ENCODE measurements around the gene LMTK2. TPM values are rescaled to one million over a fixed set of nuclear protein-coding genes. Genes with fewer than 3 reads are reported as not detected.
A peak's percentile ranks its signal among the peaks of the same experiment; 100 is the strongest.

The LMTK2 gene
- total RNA-seq, 2 experiments from 2014 or later: 11.4 to 13.1 TPM

- intact Hi-C loops (cut with micrococcal nuclease): no loop called here
- no peaks in the 10 kb centered on the region for H3K4me1 Mint-ChIP-seq (ENCODE audit: low read depth)
- no peak for DNase-seq
- H3K36me3 Mint-ChIP-seq (ENCODE audit: low read depth): peaks cover 29% of the 10 kb centered on the region
- no peak overlapping the region for H3K27ac Mint-ChIP-seq
- H3K9me3 Mint-ChIP-seq: peaks cover 6% of the 10 kb centered on the region
- H3K4me3 Mint-ChIP-seq: no peak overlapping the region
- H3K27me3 Mint-ChIP-seq (ENCODE audit: low read depth): no peaks in the 10 kb centered on the region
- CTCF ChIA-PET: interaction anchor here (2.5 kb wide), 1 partner anchor 128 kb away, joined by 6 read pairs; no protein-coding TSS in a partner anchor
These were observed 42.5 kb downstream of the LMTK2 start for GRCh38 chr7:98149116-98149692.

GRCh38 chr7:98151884-98152283, 45.2 kb downstream of the LMTK2 start:
- Mint-ChIP-seq H3K27ac (no peak overlapping the region), H3K27me3 (ENCODE audit: low read depth) (no peaks in the 10 kb centered on the region), H3K4me1 (ENCODE audit: low read depth) (no peaks in the 10 kb centered on the region), H3K36me3 (ENCODE audit: low read depth) (peaks cover 30% of the 10 kb centered on the region), H3K4me3 (no peak overlapping the region), H3K9me3 (no peaks in the 10 kb centered on the region)
- intact Hi-C loops (cut with micrococcal nuclease): no loop called here
- no peak for DNase-seq
- CTCF ChIA-PET: interaction anchor here (0.6 kb wide), 1 partner anchor 161 kb away, joined by 3 read pairs; no protein-coding TSS in a partner anchor

DNA sequence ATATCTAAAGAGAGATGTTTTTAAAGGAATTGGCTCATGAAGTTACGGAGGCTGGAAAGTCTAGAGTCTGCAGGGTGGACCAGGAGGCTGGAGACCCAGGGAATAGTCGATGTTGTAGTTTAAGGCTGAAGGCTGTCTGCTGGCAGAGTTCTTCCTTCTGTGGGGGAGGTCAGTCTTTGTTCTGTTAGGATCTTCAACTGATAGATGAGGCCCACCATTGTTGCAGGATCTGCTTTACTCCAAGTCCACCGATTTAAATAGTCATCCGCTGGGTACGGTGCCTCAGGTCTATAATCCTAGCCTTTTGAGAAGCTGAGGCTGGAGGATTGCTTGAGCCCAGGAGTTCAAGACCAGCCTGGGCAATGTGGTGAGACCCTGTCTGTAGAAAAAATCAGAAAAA, 50.0 kb downstream of the LMTK2 start:
- intact Hi-C loops (cut with micrococcal nuclease): no loop called here
- Mint-ChIP-seq H3K9me3 (no peaks in the 10 kb centered on the region), H3K4me1 (ENCODE audit: low read depth) (no peaks in the 10 kb centered on the region), H3K36me3 (ENCODE audit: low read depth) (peaks cover 26% of the 10 kb centered on the region), H3K4me3 (no peak overlapping the region), H3K27ac (no peak overlapping the region), H3K27me3 (ENCODE audit: low read depth) (no peaks in the 10 kb centered on the region)
- CTCF ChIA-PET: interaction anchor here (0.7 to 2.1 kb wide), 4 partner anchors 10 to 136 kb away, joined by 3 to 7 read pairs (median 6); no protein-coding TSS in a partner anchor
- no peak for DNase-seq

DNA sequence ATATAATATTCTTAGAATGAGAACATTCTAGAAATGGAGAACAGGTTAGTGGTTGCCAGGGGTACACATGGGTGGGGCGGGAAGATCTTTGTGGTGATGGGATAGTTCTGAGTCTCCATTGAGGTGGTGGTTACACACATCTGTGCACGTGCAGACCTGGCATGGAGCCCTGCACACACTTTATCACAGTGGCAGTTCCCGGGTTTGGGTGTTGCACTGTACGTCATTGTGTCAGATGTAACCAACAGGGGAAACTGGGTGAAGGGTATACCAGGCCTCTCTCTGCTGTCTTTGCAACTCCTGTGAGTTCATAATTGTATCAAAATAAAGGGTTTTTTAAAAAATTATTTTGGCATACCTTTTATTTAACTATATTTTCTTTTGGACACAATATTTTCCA, 51.1 kb downstream of the LMTK2 start:
- no peaks in the 10 kb centered on the region for H3K4me1 Mint-ChIP-seq (ENCODE audit: low read depth)
- intact Hi-C loops (cut with micrococcal nuclease): no loop called here
- no peak overlapping the region for H3K4me3 Mint-ChIP-seq
- no peaks in the 10 kb centered on the region for H3K9me3 Mint-ChIP-seq
- no peak overlapping the region for H3K27ac Mint-ChIP-seq
- CTCF ChIA-PET: interaction anchor here (1.5 to 2.2 kb wide), 2 partner anchors 9 to 10 kb away, joined by 7 to 8 read pairs; no protein-coding TSS in a partner anchor
- peaks cover 23% of the 10 kb centered on the region for H3K36me3 Mint-ChIP-seq (ENCODE audit: low read depth)
- no peaks in the 10 kb centered on the region for H3K27me3 Mint-ChIP-seq (ENCODE audit: low read depth)
- DNase-seq: no peak

DNA sequence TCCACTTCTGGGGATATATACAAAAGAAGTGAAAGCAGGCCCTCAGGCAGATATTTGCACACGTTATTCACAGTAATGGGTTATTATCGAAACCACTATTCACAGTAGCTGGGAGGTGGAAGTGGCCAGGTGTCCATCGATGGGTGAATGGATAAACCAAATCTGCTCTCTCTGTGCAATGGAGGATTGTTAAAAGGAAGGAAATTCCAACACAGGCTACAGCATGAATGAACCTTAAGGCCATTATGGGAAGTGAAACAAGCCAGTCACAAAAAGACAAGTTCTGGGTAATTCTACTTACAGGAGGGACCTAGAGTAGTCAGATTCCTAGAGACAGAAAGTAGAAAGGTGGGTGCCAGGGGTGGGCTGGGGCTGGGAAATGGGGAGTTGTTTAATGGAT, 56.1 kb downstream of the LMTK2 start:
- Mint-ChIP-seq H3K27ac (no peak overlapping the region), H3K9me3 (no peaks in the 10 kb centered on the region), H3K4me3 (no peak overlapping the region), H3K36me3 (ENCODE audit: low read depth) (peaks cover 5% of the 10 kb centered on the region), H3K27me3 (ENCODE audit: low read depth) (no peaks in the 10 kb centered on the region), H3K4me1 (ENCODE audit: low read depth) (peaks cover 5% of the 10 kb centered on the region)
- intact Hi-C loops (cut with micrococcal nuclease): no loop called here
- no peak for DNase-seq
- CTCF ChIA-PET: interaction anchor here (1.2 kb wide), 1 partner anchor 141 kb away, joined by 6 read pairs; no protein-coding TSS in a partner anchor

DNA sequence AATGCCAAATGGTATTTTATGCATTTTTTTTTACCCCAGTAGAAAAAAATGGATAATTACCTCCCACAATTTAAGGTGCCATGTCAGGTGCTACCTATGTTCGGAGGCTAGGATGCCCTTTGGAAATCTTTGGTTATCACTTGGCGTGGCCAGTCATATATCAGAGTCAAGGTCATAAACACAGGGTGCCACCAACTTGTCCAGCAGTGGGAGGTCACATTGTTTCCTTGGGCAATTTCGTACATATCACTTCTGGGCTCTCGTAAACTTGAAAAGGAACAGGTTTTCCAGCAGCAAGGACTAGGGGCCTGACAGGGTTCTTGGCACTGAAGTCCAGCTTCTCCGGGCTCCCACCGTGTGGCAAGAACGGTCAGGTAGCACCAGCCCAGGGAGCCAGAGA, 56.6 kb downstream of the LMTK2 start:
- CTCF ChIA-PET: interaction anchor here (1.2 to 10.0 kb wide), 2 partner anchors 141 to 142 kb away, joined by 6 to 223 read pairs; no protein-coding TSS in a partner anchor
- Mint-ChIP-seq H3K4me1 (ENCODE audit: low read depth) (peaks cover 8% of the 10 kb centered on the region), H3K9me3 (no peaks in the 10 kb centered on the region), H3K27ac (no peak overlapping the region), H3K36me3 (ENCODE audit: low read depth) (peaks cover 5% of the 10 kb centered on the region), H3K27me3 (ENCODE audit: low read depth) (no peaks in the 10 kb centered on the region), H3K4me3 (no peak overlapping the region)
- intact Hi-C loops (cut with micrococcal nuclease): no loop called here
- DNase-seq: no peak

GRCh38 chr7:98163704-98164494, 57.2 kb downstream of the LMTK2 start:
- Mint-ChIP-seq H3K4me3 (no peak overlapping the region), H3K27me3 (ENCODE audit: low read depth) (no peaks in the 10 kb centered on the region), H3K36me3 (ENCODE audit: low read depth) (peaks cover 5% of the 10 kb centered on the region), H3K4me1 (ENCODE audit: low read depth) (peaks cover 11% of the 10 kb centered on the region), H3K9me3 (no peaks in the 10 kb centered on the region), H3K27ac (no peak overlapping the region)
- CTCF ChIA-PET: interaction anchor here (0.6 to 10.0 kb wide), 4 partner anchors 32 to 142 kb away, joined by 3 to 223 read pairs (median 66); partner anchors contain the start of gene LMTK2
- DNase-seq: no peak
- intact Hi-C loops (cut with micrococcal nuclease): no loop called here

- no peaks in the 10 kb centered on the region for H3K27me3 Mint-ChIP-seq (ENCODE audit: low read depth)
- peak; percentile 76 for DNase-seq
- H3K4me1 Mint-ChIP-seq (ENCODE audit: low read depth): peaks cover 11% of the 10 kb centered on the region
- H3K27ac Mint-ChIP-seq: no peak overlapping the region
- CTCF ChIA-PET: interaction anchor here (0.5 to 10.0 kb wide), 13 partner anchors 8 to 153 kb away, joined by 3 to 223 read pairs (median 6); partner anchors contain the start of gene LMTK2
- intact Hi-C loops (cut with micrococcal nuclease): loop anchor here (1.0 kb wide), 1 partner anchor 35 kb away; no protein-coding TSS in a partner anchor
- H3K9me3 Mint-ChIP-seq: no peaks in the 10 kb centered on the region
- no peaks in the 10 kb centered on the region for H3K36me3 Mint-ChIP-seq (ENCODE audit: low read depth)
- no peak overlapping the region for H3K4me3 Mint-ChIP-seq
These were observed 59.4 kb downstream of the LMTK2 start for GRCh38 chr7:98165827-98166667.

DNA sequence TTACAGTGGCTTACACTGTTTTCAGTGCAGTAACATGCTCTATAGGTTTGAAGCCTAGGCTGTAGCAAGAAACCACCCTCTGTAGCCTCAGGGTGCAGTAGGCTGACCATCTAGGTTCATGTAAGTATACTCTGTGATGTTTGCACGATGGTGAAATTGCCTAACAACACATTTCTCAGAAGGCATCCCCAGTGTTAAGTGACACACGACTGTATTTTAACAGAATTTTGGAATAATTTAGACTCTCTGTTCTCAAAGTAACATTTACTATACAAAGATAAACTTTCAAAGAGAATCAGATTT, 60.0 kb downstream of the LMTK2 start:
- Mint-ChIP-seq H3K36me3 (ENCODE audit: low read depth) (peaks cover 2% of the 10 kb centered on the region), H3K27ac (no peak overlapping the region), H3K4me3 (no peak overlapping the region), H3K4me1 (ENCODE audit: low read depth) (peaks cover 11% of the 10 kb centered on the region), H3K9me3 (no peaks in the 10 kb centered on the region), H3K27me3 (ENCODE audit: low read depth) (no peaks in the 10 kb centered on the region)
- intact Hi-C loops (cut with micrococcal nuclease): loop anchor here (1.0 kb wide), 1 partner anchor 35 kb away; no protein-coding TSS in a partner anchor
- DNase-seq: no peak
- CTCF ChIA-PET: interaction anchor here (0.5 to 10.0 kb wide), 8 partner anchors 9 to 153 kb away, joined by 4 to 223 read pairs (median 19); partner anchors contain the start of gene LMTK2

- H3K27ac Mint-ChIP-seq: no peak overlapping the region
- intact Hi-C loops (cut with micrococcal nuclease): loop anchor here (1.0 to 2.0 kb wide), 3 partner anchors 61 to 197 kb away; partner anchors contain the start of gene LMTK2
These were observed 61.0 kb downstream of the LMTK2 start for GRCh38 chr7:98167653-98168052.

DNA sequence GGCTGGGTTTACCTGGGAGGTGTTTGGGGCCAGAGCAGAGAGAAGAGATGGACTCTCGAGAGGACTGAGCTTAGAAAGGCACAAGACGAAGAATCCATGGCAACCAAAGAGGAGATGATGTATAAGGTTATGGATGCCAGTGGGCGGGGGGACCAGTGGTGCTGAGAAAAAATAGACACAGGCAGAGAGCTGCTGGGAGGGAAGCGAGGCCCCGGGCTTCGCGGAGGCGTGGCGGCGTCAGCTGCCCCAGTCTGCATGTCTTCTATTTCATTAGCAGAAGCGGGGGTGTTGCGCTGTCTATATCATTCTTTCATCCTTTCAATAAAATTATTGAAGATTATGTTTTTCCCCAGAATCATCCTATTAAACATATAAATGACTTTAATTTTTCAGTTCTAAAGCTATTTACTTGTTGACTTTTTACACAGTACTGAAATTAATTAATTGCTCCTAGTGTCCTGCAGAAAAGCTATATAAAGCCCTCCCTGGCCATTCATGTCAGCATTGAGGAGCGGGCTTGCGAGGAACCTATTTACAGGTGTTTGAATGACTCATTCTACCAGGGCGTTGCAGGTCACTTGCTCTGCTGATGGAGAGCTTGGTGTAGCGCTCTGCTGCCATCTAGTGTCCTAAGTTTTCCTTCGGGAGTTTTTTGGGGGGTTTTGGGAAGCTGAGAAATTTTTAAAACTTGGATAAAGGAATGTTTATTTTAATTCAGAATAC, 61.7 kb downstream of the LMTK2 start:
- Mint-ChIP-seq H3K27ac (no peak overlapping the region), H3K9me3 (no peaks in the 10 kb centered on the region), H3K36me3 (ENCODE audit: low read depth) (peaks cover 4% of the 10 kb centered on the region), H3K27me3 (ENCODE audit: low read depth) (no peaks in the 10 kb centered on the region), H3K4me1 (ENCODE audit: low read depth) (peaks cover 11% of the 10 kb centered on the region), H3K4me3 (no peak overlapping the region)
- CTCF ChIA-PET: interaction anchor here (0.5 to 10.0 kb wide), 32 partner anchors 8 to 192 kb away, joined by 3 to 223 read pairs (median 5); partner anchors contain the start of gene LMTK2
- peak; percentile 81 for DNase-seq
- intact Hi-C loops (cut with micrococcal nuclease): loop anchor here (1.0 to 2.0 kb wide), 3 partner anchors 62 to 198 kb away; partner anchors contain the start of gene LMTK2

More at GRCh38 chr7:98167653-98168052, 61.0 kb downstream of the LMTK2 start:
- Mint-ChIP-seq H3K27me3 (ENCODE audit: low read depth) (no peaks in the 10 kb centered on the region), H3K4me1 (ENCODE audit: low read depth) (peaks cover 11% of the 10 kb centered on the region), H3K4me3 (no peak overlapping the region), H3K9me3 (no peaks in the 10 kb centered on the region), H3K36me3 (ENCODE audit: low read depth) (peaks cover 2% of the 10 kb centered on the region)
- no peak for DNase-seq
- CTCF ChIA-PET: interaction anchor here (1.0 to 10.0 kb wide), 15 partner anchors 9 to 191 kb away, joined by 3 to 223 read pairs (median 8); partner anchors contain the start of gene LMTK2
